GM21529 (cell line): Measurements from ENCODE around the gene LRRC59.
"Not testable (repeated sequence)": the region's sequence is repeated elsewhere in the genome, so short reads cannot be mapped to it uniquely, and the experiment has no call there.

Experiments
- ATAC-seq: cut with Tn5 transposase; IDR thresholded peaks from one replicate; pipeline ENCODE4 v1.9.1; 2021; ENCODE audit not compliant: unreplicated experiment

The LRRC59 gene

DNA sequence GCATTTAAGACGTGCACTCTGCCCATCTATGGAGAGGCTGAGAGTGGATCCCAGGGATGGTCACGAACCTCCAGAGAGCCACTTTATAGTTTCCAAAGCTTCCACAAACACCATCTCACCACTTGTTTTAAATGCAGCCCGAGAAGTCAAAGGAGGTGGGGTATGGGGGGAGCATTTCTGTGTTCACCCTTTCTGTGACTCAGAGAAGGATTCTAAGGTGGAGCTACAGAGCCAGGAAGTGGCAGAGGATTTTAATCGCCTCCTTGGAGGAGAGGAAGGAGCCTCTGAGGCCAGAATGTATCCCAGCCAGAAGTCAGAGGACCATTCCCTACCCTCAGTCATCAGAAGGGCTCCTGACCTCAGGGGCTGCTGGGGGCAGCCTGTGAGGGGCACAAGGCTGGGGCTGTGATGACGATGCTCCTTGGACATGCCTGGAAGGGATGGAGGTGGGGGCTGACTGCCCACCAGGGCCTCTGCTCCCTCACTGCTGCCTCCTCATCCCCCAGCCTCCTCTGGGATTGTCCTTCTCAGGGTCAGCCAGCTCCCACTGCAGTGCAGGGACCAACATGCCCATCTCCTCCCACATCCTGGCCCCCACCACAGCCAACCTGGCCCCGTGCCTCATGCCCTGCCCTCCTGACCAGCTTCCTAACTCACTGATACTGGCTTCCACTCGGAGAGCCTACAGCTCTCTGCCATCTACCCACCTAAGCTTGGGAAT, 48.6 kb downstream of the LRRC59 start:
- ATAC-seq: no peak

DNA sequence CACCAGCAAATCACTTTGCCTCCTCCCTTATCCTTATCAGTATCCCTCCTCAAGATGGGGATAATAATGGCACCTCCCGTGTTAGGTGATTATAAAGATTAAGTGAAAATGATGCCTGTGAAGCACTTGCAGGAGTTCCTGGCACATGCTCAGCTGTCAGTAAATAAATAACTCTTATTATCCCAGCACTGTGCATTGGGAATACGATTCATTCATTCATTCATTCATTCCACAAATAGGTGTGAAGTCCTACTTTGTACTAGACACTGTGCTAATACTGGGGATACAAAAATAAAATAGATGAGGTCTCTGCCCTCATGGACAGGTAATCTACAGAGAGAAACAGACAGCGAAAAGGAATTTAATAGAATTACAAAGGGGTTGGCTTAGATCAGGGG, 49.4 kb downstream of the LRRC59 start:
- ATAC-seq: no peak

DNA sequence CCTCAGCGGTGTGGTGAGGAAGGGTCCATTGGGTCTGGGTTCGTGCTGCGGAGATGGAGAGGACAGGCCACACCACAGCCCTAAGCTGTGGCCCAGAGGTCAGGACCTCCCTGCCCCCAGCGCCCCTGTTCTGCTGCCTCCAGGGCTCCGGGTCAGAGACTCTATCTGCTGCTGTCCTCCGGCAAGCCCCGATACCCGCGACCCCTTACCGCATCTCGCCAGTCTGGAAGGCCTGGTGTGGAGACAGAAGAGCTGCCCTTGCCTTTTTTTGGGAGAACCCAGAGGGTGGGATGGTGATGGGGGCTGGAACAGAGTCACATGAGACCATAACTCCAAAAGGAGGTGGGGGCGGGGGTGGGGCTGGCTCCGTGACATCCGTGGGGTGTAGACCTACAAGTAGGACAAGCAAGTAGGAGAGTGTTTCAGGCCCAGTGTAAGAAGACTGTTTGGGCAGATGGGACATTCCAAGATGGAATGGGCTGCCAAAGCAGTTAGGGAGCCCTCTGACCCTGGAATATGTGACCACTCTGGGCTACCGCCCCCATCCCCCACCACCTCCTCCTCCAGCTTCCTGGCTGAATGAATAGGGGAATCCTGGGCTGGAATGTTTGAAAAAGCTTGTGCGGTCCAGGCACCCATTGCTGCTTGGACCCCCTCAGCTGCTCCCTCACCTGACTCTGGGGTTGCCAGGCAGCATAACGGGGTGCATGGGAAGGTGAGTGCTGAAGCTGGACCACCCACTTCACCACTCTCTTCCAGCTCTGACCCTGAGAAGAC, 50.0 kb downstream of the LRRC59 start:
- ATAC-seq: no peak

DNA sequence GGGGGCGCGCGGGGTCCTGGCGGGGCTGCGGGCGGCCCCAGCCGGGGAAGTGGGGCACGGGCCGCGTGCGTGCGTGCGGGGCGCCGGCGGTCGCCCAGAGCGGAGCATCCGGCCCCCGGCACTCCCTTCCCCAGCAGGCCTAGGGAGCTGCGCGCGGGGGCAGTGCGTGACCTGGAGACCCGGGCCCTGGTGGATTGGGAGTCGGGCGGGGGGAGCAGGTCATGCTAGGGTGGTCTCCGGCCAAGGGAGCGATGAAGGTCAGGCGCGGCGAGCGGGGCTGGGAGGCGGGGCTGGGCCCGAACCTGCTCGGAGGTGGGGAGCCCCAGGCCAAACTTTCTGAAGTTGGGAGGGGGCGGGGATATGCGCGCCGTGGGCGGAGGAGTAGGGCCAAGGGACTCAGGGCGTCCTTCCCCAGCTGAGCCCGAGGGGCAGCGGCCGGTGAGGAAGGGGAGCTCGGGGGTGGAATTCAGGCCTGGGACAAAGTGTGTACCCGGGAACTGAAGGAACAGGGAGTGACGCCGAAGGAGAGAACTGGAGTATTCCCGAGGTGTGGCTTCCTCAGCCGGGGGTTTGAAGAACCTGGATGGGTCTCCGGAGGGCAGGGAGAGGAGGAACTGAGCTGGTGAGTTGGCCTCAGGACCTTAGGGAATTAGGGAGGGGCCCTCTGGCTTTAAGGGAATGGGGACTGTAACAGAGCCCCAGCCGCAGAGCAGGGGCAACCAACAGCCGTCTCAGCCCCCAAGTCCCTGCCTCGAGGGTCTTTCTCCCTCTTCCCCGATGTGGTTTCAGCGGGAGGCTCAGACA, 50.8 kb downstream of the LRRC59 start:
- peak; percentile 46 for ATAC-seq

DNA sequence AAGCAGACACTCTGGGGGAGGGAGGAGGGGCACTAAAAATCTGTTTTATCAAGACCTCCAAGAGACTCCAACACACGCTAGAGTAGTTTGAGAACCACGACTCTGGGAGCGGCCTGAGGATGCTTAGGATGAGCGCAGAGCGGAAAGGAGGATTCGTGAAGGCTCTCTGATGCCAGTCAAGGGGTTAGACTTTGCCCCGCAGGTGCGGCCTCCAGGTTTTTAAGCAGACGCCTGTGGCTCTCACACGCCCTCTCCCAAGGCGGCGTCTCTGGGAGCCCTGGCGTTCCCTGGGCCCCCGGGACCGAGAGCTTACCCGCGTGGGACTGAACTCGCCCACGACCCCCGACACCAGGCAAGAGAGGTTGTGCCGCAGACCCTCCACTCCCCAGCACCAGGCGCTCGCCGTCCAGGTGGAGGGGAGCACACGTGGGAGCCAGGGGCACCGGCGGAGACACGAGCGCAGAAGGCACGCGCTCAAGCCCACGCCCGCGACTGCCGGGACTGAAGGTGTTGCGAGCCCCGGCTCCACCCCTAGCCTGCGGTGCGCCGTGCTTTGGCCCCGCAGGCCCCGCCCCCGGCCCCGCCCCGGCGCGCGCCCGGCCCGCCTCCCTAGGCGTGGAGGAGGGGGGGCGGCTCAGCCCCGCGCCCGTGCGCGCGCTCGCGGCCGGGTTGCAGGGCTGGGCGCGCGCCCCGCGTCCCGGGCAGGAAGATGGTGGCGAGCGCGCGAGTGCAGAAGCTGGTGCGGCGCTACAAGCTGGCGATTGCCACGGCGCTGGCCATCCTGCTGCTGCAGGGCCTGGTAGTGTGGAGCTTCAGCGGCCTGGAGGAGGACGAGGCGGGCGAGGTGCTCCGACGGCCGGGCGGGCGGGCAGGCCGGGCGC, 51.7 kb downstream of the LRRC59 start, which contains the start of gene XYLT2:
Gene XYLT2, plus strand, starts transcription at position 695 of the 881 bp plus-strand sequence. Its CDS starts 15 bp downstream, at position 710.
- ATAC-seq: peak; percentile 78

DNA sequence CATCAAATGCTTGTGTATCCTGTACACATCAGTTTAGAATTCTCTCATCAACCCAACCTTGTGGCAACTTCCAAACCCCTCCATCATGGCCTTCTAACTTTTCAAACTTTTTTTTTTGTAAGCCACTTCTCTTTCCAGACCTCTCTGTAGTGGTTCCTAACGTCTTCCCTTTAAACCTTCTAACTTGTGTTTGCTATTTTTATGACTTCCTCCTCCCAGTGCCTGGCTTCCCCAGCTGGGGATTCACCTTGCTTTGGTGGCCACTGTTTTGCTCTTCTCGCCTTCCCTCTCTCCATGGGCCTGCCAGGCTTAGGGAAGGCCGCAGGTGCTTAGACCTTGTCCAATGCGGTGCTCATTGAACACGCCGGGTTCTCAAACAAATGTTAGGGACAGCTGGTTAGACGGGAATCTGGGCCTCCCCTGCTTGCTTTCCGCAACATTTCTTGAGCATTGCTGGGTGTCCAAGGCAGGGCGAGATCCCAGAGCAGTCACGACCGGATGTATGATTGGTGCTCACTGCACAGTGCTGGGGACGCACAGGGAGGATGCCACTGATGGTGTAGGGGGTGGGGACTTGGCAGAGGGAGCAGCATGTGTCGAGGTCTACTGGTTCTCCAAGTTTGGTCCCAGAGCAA, 52.5 kb downstream of the LRRC59 start:
- no peak for ATAC-seq

DNA sequence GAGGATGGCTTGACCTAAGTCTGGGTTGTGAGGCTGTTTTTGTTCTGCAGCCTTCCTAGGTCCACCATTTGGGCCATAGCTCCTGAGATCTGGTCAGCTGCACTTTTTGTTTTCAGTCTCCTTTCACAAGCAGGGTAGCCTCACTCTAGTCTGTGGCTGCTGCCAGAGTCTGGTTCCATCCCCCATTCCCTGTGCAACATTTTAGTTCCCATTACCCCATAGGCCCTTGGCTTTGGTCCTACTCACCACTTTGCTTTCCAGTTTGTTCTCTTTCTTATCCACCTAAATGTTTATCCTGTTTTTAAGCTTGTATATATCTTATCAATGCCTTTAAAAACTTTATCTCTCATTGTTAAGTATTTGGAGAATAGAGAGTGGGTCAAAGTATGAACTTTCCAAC, 57.9 kb downstream of the LRRC59 start:
- no peak for ATAC-seq

DNA sequence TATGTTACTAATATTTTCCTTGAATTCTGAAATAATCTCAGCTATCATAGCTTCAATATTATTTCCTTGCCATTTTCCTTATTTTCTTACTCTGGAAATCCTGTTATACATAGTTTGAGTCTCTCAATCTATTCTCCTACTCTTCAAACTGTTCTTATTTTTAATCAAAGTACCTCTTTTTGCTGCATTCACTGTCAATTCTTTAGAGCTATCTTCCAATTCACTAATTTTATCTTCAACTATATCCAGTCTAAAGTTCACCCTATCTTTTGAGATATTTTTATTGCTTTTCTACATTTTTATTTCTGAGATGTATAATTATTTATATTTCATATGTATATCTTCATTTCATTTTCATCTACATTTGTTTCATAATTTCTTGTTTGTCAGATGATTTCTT, 58.7 kb downstream of the LRRC59 start:
- no peak for ATAC-seq

DNA sequence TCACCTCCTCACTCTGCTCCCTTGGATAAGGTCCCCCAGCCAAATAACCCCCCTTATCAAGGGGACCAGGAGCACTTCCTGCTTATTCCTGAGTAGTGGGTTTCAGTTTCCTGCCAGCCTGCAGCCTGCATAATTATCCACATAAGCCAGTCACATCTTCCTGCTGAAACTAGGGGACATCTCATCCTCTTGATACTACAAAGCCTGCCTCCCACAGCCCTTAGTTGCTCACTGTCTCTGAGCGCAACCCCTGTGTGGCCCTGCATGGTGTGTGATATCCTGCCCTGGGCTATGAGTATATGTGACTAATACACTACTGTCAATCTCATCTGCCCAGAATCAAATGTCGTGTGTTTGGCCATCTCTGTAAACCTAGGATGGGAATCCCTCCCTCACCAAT, 59.4 kb downstream of the LRRC59 start:
- no peak for ATAC-seq

DNA sequence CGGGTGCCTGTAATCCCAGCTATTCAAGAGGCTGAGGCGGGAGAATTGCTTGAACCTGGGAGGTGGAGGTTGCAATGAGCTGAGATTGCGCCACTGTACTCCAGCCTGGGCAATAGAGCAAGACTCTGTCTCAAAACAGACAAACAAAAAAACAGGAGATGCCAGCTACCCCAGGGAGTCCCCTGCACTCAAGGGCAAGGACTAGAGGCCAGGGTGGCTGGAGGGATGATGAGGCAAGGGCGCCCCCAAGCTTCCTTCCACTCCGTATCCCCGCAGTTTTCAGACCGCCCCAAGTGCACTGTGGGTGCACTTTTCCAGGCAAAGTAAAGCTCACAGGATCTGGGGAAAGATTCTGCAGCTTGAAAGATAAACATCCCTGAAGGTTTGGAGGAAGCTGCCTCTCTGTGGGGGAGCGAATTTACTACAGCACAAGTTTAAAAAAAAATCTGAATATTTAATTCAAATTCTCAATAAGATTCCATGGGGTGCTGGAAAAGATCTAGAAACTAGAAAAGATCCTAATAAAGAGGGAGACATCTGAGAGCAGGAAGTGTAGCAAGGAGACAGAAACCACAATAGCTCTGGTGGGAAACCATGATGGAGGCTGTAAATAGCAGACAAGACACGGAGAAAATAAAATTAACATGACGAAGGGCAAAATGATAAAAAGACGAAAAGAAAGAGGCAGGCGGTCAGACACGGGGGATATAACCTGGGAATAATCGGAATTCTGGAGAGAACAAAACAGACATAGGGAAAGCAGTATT, 63.8 kb downstream of the LRRC59 start:
- not testable (repeated sequence) for ATAC-seq

DNA sequence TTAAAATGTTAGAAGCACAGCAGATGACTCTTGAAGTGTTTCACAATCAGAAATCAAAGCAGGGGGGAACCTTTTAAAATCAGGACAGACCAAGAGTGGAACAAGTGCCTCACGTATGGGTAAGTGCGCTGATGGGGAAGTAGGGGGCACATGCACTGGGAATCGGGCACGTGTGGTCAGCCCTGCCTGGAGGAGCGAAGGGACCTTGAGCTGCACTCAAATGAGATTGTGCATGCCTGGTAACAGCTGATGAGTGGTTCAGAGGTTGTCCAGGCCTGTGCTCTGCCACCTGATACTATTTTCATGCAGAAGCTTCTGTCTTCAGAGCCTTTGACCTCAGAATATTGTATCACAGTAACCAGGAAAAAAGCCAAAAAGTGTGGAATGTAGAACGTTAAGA, 65.1 kb downstream of the LRRC59 start:
- no peak for ATAC-seq
